Stimulated activated CD8-positive, alpha-beta memory T cell treated with anti-CD3 and anti-CD28 coated beads, Interleukin-2, amount 100 ng/mL, for 1 hour (primary cell): ENCODE data around the gene ARMH2.
"Not testable (repeated sequence)": the region's sequence is repeated elsewhere in the genome, so short reads cannot be mapped to it uniquely, and the experiment has no call there.

Experiments used
- DNase-seq, 2 donors: peaks; one replicate each; pipeline ENCODE4 v3.0.0-alpha.2; 2020; ENCODE audit warnings: low read depth in 2 of 2

The ARMH2 gene

DNA sequence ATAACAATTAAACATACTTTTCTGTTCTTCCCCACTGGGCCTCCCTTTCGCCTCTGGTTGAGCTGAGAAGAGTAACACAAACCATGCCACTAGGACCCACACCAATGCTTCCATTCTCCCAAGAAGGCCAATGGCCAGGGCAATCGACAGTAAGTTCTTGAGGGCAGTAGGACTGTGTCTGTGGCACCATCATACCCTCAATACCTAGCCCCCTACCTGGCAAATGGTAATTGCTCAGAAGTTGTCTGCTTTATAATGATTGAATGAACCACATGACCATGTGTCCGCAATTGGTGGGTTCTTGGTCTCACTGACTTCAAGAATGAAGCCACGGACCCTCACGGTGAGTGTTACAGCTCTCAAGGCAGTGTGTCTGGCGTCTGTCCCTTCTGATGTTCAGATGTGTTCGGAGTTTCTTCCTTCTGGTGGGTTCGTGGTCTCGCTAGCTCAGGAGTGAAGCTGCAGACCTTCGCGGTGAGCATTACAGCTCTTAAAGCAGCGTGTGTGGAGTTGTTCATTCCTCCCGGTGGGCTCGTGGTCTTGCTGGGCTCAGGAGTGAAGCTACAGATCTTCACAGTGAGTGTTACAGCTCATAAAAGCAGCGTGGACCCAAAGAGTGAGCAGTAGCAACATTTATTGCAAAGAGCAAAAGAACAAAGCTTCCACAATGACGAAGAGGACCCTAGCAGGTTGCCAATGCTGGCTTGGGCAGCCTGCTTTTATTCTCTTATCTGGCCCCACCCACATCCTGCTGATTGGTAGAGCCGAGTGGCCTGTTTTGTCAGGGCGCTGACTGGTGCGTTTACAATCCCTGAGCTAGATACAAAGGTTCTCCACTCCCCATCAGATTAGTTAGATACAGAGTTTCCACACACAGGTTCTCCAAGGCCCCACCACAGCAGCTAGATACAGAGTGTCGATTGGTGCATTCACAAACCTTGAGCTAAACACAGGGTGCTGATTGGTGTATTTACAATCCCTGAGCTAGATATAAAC is 33.6 kb downstream of the ARMH2 start:
- DNase-seq: not testable (repeated sequence)

- no peak for DNase-seq
Observed at GRCh38 chr6:24763578-24763977, 35.1 kb downstream of the ARMH2 start.

DNA sequence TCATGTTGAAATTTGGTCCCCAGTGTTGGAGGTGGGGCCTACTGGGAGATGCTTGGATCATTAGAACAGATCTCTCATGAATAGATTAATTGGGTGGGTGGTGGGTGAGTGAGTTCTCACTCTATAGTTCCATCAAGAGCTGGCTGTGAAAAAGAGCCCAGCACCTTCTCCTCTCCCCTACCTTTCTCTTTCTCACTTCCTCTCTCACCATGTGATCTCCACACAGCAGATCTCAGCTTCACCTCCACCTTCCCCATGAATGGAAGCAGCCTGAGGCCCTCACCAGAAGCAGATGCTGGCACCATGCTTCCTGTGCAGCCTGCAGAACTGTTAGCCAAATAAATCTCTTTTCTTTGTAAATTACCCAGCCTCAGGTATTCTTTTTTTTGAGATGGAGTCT is 36.9 kb downstream of the ARMH2 start:
- DNase-seq: no peak

DNA sequence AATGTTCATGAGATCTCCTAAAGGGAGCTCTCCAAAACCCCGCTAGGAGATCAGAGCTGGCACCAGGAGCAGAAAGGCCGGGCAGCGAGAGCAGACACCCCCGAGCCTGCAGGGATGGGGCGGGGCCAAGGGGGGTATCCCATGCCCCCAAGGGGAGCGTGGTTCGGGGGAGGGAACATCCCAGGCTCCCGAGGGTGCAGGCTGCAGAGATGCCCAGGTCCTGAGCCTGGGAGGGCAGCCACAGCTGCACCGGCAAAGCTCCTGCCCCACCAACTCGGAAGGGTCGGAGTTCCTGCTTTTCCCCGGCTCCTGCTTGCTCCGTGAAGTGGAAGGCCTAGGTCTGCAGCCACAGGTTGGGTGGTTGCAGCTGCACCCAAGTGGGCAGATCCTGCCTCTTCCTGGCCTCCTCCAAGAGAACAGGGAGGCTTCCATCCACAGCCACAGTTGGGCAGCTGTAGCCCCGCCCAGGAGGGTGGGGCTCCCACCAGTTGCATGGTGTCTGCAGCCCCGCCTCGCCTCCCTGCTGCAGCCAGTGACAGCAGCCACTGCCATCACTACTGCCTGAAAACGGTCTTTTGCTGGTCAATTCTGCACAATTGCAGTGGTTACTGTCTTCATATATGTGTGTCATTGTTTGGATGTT is 37.4 kb downstream of the ARMH2 start:
- no peak for DNase-seq

- DNase-seq: no peak
Observed at GRCh38 chr6:24760210-24760609, 38.5 kb downstream of the ARMH2 start.

DNA sequence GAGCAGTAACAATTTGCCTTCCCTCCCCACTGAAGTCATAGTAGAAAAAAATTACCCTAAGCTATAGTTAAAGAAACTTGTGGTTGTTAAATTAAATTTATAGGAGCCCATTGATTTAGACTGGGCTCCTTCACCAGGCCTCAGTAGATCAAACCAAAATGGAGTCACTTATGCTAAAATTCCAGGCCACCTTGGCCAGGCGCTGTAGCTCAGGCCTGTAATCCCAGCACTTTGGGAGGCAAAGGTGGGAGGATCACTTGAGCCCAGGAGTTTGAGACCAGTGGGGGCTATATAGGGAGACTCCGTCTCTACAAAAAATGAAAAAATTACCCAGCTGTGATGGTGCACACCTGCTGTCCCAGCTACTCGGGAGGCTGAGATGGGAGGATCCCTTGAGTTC is 39.0 kb downstream of the ARMH2 start:
- no peak for DNase-seq

DNA sequence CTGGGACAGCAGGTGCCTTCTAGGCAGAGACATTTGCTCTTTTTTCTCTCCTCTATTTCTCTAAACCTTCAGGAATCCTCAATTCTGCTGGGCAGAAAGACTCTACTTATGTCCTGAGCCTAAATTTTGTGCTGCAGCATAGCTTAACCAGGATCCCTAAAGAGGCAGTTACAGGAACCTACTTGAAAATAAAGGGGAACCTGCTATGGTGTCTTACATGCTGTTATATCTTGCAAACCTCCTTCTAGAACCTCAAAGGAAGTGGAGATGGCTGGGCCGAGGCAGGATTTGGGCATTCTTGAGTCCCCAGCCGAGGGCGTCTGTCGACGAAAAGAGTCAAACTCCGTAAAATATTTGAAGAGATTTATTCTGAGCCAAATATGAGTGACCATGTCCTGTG is 41.1 kb downstream of the ARMH2 start:
- DNase-seq: no peak

GRCh38 chr6:24755279-24755678 is 43.4 kb downstream of the ARMH2 start:
- no peak for DNase-seq

GRCh38 chr6:24754378-24754777 is 44.3 kb downstream of the ARMH2 start:
- not testable (repeated sequence) for DNase-seq

- DNase-seq: no peak
Observed at GRCh38 chr6:24753545-24753944, 45.2 kb downstream of the ARMH2 start.

DNA sequence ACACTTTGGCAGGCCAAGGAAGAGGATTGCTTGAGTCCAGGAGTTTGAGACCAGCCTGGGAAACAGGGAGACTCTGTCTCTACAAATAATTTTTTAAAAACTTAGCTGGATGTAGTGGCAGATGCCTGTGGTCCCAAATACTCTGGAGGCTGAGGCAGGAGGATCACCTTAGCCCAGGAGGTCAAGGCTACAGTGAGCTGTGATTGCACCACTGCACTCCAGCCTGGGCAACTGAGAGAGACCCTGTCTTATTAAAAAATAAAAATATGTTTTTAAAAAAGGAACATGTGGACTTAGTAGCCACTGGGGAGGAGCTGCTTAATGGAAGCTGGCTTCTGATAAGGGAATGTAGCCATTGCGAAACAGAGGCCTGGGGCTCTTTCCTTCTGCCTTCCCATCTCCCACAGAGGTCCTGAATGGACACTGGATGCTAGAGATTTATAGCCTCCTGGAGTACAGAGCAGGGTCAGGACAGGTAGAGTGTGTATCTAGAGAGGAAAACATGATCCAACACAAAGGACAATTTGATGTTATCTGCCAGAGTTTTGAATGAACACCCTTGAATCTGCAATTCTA is 45.7 kb downstream of the ARMH2 start:
- no peak for DNase-seq

- no peak for DNase-seq
Observed at GRCh38 chr6:24752503-24752902, 46.2 kb downstream of the ARMH2 start.

GRCh38 chr6:24750878-24751277 is 47.8 kb downstream of the ARMH2 start:
- DNase-seq: not testable (repeated sequence)

- no peak for DNase-seq
Observed at GRCh38 chr6:24749297-24749696, 49.4 kb downstream of the ARMH2 start.
